Measurements from ENCODE around the gene ASTN1.

DNA sequence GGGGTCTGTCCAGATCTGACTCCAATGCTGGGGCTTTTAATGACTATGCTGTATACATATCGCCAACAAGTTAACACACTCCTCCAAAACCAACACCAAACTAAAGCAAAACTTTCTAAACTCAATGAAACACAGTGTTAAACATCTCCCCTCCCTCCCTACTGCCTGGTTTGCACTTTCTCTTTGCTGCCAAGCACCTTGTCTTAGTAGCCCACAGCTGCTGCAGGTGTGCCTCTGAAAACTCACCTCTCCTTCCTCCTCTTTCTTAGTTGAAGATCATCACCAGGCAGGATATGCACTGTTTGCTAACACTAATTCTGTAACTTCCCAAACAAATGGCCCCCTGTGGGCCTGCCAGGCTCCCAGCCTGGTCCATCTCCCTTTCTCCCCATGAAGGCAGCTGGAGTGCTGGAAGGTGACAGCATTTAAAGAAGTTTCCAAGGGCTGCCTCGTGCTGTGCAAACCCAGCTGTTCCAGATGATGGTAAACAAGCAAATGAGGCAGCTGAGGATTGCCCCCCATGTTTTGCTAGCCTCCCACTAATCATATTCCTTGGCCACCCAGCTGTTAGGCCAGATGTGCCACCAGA lies 213.7 kb downstream of the ASTN1 start:
- TF ChIP-seq BHLHE40 (IDR thresholded peaks at IDR 0.05; ENCODE audit: borderline replicate concordance): no peak
- TF ChIP-seq, protein P1, sequence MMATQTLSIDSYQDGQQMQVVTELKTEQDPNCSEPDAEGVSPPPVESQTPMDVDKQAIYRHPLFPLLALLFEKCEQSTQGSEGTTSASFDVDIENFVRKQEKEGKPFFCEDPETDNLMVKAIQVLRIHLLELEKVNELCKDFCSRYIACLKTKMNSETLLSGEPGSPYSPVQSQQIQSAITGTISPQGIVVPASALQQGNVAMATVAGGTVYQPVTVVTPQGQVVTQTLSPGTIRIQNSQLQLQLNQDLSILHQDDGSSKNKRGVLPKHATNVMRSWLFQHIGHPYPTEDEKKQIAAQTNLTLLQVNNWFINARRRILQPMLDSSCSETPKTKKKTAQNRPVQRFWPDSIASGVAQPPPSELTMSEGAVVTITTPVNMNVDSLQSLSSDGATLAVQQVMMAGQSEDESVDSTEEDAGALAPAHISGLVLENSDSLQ (IDR thresholded peaks at IDR 0.05): no peak
- TF ChIP-seq SUZ12 (IDR thresholded peaks at IDR 0.05): no peak
- no peak for TF ChIP-seq FOXM1 (IDR thresholded peaks at IDR 0.05; ENCODE audit: borderline replicate concordance)
- no peak for TF ChIP-seq ELF4 (IDR thresholded peaks at IDR 0.05)
- TF ChIP-seq SP1 (IDR thresholded peaks at IDR 0.05): no peak
- TF ChIP-seq HDGF (IDR thresholded peaks at IDR 0.05; ENCODE audit: borderline replicate concordance): no peak
- no peak for TF ChIP-seq NFRKB (IDR thresholded peaks at IDR 0.05)
- no peak for TF ChIP-seq FOXK2 (IDR thresholded peaks at IDR 0.05)

All from HEK293T (cell line).